ENCODE data around the gene ZDHHC13.

The ZDHHC13 gene

GRCh38 chr11:19168090-19168489, 51.1 kb downstream of the ZDHHC13 start:
- no peak for DNase-seq (ENCODE audit: low read depth in 2 of 2)

DNA sequence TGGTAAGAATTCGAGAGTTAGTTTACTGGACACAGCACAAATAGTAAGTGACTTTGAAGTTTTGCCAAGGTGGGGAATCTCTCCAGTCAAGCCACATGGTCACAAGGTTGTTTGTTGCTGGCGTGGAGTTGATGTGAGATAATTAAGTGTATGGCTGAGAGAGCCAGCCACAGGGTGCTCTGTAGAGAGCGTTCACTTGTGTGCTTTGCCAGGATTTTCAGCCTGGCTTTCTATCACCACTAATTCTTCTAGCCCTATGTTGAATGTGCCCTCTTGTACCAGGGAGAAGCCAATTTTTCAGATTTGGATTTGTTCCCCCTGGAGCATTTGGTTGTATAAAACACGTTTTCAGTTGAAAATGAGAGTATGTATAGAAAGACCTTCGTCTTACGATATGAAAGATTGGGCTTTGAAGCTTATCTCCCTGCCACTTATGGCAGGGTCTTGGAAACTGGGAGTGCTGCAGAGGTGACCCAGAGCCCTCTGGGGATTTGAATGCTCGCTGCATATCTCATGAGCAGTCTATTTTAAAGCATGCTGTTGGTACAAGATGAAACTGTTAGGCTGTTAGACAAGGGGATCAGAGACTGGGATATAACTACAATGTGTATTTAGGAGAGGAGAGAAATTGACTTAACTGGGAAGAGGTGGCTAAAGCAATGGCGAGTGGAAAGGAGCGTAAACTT, 56.2 kb downstream of the ZDHHC13 start:
- no peak for DNase-seq (ENCODE audit: low read depth in 2 of 2)

DNA sequence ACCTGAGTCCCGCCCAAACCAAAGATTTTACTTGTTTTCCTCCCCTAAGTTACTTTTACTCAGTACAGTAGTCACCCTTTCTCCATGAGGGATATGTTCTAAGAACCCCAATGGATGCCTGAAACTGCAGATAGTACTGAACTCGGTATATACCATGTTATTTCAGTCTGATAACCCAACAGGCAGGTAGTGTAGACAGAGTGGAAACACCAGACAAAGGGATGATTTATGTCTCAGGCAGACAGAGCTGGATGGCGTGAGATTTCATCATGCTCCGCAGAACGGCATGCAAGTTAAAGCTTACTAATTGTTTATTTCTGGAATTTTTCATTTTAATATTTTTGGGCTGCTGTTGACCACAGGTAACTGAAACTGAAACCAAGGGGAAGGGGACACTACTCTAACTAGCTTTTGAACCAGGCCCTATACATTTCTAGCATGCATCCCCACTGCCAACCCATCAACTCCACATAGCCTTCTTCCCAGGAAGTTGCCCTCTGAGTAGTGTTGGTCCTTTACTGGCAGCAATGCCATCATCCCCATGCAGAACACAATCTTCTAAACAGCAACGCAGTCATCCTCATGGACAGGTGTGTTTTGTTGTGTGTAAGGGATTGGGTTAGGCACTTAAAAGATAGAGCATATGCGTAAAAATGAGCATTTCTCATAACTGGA, 57.1 kb downstream of the ZDHHC13 start:
- no peak for DNase-seq (ENCODE audit: low read depth in 2 of 2)

DNA sequence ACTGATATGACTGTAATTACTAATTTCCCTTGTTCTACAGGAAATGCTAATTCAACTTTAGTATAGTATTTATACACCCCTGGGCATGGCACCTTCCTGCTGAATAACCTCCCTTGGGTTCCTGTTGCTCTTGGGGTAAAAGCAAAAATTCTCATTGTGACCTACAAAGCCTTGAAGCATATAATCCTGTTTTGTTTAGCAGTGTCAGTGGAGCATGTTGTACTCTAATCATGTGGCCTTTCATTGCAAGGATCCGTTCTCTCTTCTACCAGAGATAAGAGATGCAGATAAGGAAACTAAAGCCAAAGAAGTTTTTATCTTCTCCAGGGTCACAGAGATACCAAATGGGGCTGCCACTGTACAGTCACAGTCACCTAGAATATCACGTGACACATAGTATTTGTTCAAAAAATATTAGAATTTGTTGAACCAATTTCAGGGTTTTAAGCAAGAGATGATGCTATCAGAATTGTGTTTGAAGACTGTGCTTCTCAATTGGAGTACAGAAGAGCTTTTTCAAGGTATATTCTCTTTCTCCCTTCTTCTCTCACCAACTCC, 59.7 kb downstream of the ZDHHC13 start:
- DNase-seq (ENCODE audit: low read depth in 2 of 2) = no peak

GRCh38 chr11:19181531-19182261, 64.7 kb downstream of the ZDHHC13 start:
- DNase-seq (ENCODE audit: low read depth in 2 of 2) = no peak

DNA sequence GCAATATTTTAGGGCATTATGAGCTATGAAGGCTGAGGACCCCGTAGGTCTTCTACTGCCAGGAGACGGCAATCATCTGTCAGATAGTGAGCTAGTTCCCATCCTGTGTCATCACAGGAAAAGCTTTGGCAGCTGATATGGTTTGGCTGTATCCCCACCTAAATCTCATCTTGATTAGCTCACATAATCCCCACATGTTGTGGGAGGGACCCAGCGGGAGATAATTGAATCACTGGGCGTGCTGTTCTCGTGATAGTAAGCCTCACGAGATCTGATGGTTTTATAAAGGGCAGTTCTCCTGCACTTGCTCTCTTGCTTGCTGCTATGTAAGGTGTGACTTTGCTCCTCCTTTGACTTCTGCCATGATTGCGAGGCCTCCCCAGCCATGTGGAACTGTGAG, 66.7 kb downstream of the ZDHHC13 start:
- DNase-seq (ENCODE audit: low read depth in 2 of 2) = no peak

DNA sequence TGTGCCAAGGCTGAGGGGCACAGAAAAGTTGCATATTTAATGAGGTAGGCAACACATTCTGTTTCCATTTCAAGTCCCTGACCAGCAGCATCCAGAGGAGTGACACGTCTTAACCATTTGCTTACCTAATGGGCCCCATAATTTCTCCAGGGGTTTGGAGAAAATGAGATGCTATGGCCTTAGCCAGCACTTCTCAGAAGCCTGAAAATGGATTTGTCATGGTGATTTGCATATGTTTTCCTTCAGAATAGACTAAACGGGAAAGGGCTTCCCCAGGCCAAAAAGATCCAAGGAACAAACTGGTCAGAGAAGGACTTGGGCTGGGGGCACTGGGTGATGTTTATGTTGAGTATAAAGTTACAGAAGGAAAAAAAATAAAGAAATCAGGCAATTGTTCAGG, 68.1 kb downstream of the ZDHHC13 start:
- DNase-seq (ENCODE audit: low read depth in 2 of 2) = no peak

DNA sequence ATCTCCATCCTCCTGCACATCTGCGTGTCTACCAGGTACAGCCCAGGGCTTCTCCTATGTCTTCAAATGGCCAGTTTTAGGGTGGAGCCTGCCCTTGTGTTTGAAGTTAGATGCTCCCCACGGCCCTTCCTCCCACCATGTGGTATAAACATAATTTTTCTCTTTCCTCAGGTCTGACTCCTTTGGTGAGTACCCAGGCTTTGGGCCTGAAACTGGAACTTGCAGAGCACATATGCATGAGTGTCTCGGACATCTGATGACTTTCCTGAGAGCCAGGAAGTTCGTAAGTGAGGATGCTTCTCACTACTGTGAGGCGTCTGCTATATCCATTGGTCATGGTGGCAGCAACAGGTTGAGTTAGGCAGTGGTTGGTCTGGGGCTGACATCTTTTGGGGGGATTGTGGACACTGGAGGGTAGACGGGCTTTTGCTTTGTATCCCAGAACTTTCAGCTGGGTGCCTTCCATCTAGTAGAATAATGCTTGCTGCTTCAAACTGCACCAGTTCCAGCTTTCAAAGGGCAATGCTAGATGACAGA, 68.6 kb downstream of the ZDHHC13 start:
- DNase-seq (ENCODE audit: low read depth in 2 of 2) = no peak

DNA sequence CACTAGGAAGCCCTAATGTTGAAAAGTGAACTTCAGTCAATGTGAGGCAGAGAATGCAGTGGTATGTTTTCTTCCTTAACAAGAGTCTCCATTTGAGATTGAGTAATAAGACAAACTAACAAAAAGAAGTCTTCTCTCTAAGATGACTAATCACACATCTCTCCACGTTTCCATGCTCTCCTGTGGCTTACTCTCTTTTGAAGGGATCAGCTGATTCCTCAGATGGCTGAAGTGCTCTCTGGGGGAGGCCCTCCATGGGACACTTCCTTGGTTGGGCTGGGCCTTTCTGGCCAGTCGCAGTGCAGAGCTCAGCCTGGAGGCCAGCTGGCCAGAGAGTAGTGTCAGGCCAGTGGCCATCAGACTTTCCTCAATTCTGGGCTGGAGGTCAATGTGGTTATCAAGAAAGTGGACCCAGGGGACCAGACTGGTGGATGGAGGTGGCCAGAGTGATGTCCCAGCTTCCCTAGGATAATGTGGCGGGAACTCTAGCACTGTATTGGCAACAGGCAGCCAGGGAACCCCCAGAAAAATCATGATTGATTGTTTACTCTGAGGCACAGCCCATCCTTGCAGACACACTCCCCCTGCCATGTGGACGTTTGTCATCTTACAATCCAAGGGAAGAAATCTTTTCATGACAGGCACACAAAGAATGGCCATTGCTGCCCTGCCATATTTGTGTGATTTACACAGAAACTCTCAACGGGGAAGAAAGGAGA, 70.3 kb downstream of the ZDHHC13 start:
- DNase-seq (ENCODE audit: low read depth in 2 of 2) = no peak

DNA sequence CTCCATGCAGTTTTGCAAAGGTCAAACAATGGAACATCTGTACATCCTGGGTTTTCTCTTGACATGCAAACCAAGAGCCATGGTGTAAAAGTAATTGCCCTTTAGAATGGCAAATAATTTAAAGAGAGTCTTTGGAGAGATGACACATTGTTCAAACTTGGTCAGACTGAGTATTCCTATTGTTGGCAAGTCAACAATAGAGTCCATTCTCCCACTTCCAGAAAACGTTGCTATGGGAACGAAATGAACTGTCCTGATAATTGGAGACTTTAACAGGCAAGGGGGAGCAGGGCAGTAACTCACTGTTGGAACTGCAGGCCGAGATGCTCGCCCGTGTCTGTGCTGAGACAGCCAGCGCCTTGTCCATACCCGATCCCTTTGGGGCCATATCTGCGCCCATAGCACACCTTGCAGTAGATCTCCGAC, 70.9 kb downstream of the ZDHHC13 start:
- DNase-seq (ENCODE audit: low read depth in 2 of 2) = no peak

DNA sequence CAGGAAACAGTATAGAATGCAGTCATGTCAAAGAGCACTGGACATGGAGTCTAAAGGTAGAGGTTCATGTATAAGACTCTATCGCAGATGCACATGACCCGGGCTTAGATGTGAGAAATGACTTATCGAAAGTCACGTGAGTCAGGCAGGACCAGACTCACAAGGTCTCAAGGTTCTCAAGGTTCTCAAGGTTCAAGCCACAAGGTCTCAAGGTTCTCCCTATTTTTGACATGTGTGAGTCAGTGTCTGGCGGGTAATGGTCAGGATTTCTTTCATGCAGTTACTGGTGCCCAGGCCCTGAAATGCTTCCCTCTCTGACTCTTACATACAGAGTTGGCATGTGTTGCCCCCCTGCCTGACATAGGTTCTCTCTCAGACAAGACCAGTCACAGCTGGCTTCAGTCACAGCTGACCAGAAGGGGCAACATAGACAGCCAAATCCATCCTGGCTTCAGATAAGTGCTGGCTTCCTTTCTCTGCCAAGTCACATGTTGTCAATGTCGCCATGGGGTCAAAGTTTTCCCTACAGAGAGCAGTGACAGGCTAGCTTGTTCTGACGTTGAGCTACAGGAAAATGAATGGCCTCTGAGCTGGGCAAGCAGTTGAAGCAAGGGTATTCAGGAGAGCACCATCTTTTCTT, 74.7 kb downstream of the ZDHHC13 start:
- DNase-seq (ENCODE audit: low read depth in 2 of 2) = no peak

DNA sequence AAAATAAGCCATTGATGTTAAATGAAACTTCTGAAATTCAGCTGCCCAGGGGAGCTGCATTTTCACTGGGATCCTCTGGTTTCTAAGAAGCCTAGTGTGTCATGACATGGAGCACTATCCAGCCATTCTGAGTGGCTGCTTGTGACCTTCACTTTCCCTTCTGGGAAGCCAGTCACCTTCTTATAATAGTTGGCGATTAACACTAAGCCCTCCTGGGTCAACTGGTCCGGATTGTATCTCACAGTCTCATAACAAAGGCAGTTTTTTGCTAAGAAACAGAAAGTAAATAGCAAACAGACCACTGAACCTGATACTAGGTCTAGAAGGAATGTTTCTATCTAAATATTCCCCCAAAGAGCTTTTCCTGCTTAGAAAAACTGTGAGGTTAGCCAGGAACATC, 76.9 kb downstream of the ZDHHC13 start:
- no peak for DNase-seq (ENCODE audit: low read depth in 2 of 2)

DNA sequence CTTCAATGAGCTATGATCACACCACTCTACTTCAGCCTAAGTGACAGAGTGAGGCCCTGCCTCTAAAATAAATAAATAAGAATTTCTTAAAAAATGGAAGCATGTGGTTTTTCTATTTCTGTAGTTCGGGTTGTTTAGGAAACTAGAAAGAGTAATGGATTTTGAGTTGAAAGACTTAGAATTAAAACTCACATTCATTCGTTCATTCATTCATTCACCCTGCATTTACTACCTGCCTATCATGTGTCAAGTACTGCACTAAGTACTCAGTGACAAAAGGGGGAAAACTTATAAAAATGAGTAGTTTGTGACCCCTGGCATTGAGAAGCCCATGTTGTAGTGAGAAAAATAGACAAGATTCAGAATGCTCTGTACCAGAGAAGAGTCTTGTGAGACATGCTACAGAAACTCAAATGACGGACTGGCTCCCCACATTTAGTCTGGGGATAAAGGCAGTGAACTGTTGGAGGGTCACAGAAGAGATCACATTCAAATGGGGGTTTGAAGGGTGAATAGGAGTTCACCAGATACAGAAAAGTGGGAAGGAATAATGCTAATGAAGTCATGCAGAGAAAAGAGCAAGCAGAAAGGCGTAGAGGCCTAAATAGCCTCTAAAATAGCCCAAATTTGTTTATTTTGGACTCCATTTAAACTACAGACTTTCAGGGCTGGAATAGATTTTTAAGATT, 77.8 kb downstream of the ZDHHC13 start:
- no peak for DNase-seq (ENCODE audit: low read depth in 2 of 2)

DNA sequence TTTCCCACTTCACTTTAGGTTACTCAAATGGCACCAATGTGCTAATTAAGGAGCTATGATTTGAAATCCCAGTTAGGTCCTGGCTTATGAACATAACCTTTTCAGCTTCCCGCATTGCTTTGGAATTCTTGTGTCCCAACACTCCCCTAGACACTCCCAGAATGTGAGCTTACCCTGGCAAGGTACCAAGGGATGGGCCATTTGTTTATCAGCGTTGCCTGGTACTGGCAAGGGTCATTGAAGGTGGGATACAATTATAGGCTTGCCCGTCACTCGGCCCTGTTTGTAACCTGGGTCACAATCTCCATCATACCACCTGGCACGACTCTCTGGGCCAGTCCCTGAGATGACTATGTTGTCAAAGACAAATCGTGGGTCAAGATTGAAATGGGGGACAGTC, 79.5 kb downstream of the ZDHHC13 start:
- no peak for DNase-seq (ENCODE audit: low read depth in 2 of 2)

DNA sequence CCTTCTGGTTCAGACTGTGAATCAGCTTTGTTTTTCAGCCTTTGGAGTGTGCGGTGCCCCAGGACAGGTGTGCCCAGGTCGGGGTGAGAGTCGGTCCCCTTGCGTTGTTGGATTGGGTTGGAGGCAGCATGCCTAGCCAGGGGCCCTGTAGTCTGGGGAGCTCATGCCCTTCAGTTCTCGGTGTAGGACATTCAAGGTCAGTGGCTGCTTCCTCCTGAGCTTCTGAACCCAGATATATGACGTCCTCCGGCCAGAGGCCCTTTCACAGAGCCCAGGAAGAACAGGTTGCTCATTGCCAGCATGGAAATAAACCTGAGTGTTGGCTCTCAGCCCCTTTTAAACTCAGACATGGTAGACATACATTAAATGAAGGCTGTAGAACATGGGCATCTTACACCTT, 82.1 kb downstream of the ZDHHC13 start:
- DNase-seq (ENCODE audit: low read depth in 2 of 2) = no peak

DNA sequence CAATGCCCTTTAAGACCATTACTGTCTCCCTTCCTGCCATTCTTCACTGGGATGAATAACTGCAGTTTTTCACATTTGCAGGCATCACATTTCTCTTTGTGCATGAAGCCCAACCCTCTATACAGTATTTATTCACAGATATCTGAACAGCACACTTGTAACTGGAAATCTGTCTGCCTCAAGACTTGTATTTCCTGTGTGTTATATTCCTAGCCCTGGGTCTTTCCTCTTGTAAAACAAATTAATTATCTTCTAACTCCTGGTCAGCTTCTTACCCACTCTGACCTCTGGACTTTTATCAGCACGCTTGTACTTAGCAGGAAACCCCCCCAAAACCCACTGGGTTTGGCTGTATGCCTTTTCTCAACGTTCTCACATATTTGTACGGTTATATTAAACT, 82.8 kb downstream of the ZDHHC13 start:
- no peak for DNase-seq (ENCODE audit: low read depth in 2 of 2)

DNA sequence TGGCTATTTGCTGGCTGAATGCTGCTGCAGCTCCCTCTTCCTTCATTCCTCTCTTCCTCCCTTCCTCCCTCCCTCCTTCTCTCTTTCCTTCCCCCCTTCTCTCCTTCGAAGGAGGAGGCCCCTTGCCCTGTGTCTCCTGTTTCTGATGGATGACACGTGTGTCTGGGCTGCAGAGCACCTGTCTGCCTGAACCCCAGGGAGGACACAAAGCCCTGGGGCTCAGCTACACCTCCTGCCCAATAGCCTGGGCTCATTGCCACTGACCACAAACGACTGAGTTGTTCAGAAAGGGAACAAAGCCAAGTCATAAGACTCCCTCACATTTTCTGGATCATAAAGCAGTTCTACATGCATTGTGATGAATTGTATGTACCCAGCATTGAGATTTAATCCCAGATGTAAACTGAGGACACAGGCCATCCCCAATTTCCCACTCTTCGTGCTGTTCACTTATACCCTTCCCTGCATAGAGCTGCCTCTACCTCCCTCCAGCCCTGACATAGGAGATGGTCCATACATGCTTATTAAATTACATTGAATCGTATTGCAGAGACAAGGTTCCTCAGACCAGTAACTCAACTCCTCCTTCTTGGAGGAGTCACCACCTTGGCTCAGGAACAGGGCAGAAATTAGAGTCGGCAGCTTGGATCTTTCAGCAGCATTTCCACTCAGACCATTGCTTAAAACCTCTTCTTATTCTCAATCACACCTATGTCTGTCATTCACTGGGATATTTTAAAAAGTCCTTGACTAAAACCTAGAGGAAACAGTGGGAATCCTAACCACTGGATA, 83.6 kb downstream of the ZDHHC13 start:
- DNase-seq (ENCODE audit: low read depth in 2 of 2) = no peak

DNA sequence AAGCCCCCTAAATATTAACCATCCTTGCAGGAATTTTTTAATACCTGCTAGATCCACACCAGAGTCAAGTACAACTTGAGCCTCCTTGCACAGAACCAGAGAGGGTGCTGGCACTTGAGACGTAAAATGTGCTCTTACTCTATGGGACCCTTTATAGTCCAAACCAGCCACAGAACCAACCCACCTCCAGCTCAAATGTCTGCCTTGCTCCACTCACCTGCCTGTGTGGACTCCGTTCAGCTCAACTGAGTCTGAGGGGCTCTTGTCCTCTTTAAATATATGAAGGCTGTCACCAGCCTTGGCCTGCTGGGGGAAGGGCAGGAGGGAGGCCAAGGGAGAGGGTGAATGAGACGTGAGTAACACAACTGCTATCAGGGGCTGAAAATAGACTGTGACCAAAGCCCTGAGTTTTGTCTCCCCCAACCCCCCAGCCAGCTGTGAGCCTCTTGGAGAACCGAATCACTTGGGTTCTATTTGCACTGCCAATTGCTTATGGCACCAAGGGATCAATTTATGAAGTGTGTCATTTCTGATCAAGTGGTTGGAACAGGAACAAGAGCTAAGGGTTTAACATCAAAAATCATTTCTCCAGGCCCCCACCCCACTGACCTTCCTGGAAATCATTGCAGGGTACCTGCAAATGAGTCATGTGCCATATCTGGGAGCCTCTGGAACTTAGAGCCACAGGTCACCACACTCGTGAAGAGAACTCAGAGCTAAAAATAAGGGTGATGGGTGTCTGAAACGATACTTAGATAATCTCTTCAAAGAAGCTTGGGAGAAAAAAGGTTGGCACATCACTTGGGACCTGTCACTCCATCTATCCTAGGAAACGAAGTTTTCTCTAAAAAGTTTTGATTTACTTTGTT, 85.0 kb downstream of the ZDHHC13 start, which contains the start of gene CSRP3:
TSS of gene CSRP3 (minus strand) at position 247 of the 869 bp plus-strand sequence. CDS start 9,535 bp downstream, outside the sequence.
- no peak for DNase-seq (ENCODE audit: low read depth in 2 of 2)

DNA sequence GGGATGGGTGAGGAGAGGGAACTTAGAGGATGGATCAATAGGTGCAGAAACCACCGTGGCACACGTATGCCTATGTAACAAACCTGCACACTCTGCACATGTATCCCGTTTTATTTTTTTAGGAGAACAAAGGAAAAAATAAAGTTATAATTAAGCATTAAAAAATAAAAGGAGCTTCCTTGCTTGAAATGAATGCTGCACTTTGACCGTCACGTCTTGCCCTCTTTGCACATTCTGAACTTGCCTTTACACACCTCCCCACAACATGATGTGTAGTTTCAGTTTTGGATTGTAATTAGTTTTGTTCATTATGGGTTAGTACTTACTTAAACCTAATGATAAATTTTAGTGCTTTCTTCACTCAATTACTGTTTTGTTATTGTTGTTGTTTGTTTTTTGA, 87.9 kb downstream of the ZDHHC13 start:
- no peak for DNase-seq (ENCODE audit: low read depth in 2 of 2)
